Measurements from ENCODE around the gene STMN3. TPM values are rescaled to one million over a fixed set of nuclear protein-coding genes. Genes with fewer than 3 reads are reported as not detected.

The STMN3 gene
- total RNA-seq, 1 donor from 2014 or later = 112 TPM

GRCh38 chr20:63694584-63695423 is 41.6 kb upstream of the STMN3 start:
- no peak for TF ChIP-seq CTCF (conservative IDR thresholded peaks at IDR 0.05; ENCODE audit: low read depth, low read length)
- H3K4me3 ChIP-seq (ENCODE audit: low read depth, low read length) = no peak overlapping the region
- no peak for DNase-seq (ENCODE audit: low read depth)

GRCh38 chr20:63693733-63694583 is 40.7 kb upstream of the STMN3 start:
- no peak overlapping the region for H3K4me3 ChIP-seq (ENCODE audit: low read depth, low read length)
- TF ChIP-seq CTCF (conservative IDR thresholded peaks at IDR 0.05; ENCODE audit: low read depth, low read length) = no peak
- DNase-seq (ENCODE audit: low read depth) = no peak

GRCh38 chr20:63693083-63693732 is 40.0 kb upstream of the STMN3 start:
- no peak for TF ChIP-seq CTCF (conservative IDR thresholded peaks at IDR 0.05; ENCODE audit: low read depth, low read length)
- no peak overlapping the region for H3K4me3 ChIP-seq (ENCODE audit: low read depth, low read length)
- no peak for DNase-seq (ENCODE audit: low read depth)

GRCh38 chr20:63692436-63693082 is 39.3 kb upstream of the STMN3 start:
- DNase-seq (ENCODE audit: low read depth) = no peak
- TF ChIP-seq CTCF (conservative IDR thresholded peaks at IDR 0.05; ENCODE audit: low read depth, low read length) = no peak
- H3K4me3 ChIP-seq (ENCODE audit: low read depth, low read length) = no peak overlapping the region

GRCh38 chr20:63691711-63692435 is 38.6 kb upstream of the STMN3 start:
- no peak overlapping the region for H3K4me3 ChIP-seq (ENCODE audit: low read depth, low read length)
- no peak for TF ChIP-seq CTCF (conservative IDR thresholded peaks at IDR 0.05; ENCODE audit: low read depth, low read length)
- DNase-seq (ENCODE audit: low read depth) = no peak
